GM18861 (cell line): ENCODE measurements around the gene PTPRE.

Experiments used
- ATAC-seq: cut with Tn5 transposase; IDR thresholded peaks from one replicate; pipeline ENCODE4 v1.9.1; 2021; ENCODE audit not compliant: unreplicated experiment

Gene PTPRE

GRCh38 chr10:127907411-127908105 lies 655 bp downstream of the PTPRE start:
- no peak for ATAC-seq

GRCh38 chr10:127908106-127908958 lies 1.4 kb downstream of the PTPRE start:
- ATAC-seq: no peak

DNA sequence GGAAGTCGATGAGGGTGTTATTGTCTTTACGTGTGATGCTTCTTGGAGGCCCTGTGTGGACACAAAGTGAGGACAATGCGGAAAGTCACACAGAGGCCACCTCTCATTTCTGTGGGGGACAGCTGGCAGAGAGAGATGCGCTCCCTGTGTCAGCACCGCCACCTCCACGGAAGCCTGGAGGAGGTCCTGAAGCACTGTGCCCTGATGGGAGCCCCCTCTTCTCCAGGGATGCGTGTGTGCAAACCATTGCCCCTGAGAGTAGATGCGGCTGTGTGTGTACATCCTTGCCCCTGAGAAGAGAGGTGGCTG lies 2.0 kb downstream of the PTPRE start:
- ATAC-seq: no peak

DNA sequence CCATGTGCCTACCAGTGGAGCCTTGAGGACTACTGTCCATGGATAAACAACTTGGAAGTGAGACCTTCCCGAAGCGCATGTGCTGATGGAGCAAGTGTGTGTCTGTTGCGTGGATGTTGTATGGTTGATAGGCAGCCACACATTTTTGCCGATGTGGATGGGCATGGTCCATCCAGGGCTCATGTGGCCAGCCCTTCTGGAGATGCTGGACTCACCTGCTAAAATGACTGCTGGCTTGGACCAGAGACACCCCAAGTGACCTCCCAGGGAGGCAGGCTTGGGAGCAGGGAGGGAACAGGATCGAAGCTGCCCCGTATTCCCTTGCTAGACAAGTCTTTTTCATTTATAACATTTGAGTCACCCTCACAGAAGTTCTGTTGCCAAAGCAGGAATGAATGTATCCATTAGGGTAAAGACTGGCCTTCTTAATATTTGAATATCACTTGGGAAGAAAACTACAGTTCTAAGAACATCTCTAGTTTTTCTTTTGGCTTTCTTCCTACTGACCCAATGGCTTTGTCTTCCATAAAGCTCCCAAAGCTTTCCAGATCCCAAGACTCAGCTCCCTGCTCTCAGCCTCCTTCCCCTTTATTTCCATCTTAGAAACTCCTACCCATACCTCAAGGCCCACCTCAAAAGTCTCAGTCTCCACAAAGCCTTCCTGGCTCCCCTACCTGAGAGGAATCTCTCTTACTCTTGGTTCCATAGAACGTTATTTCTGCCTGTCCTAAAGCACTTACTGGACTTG lies 3.0 kb downstream of the PTPRE start:
- no peak for ATAC-seq

DNA sequence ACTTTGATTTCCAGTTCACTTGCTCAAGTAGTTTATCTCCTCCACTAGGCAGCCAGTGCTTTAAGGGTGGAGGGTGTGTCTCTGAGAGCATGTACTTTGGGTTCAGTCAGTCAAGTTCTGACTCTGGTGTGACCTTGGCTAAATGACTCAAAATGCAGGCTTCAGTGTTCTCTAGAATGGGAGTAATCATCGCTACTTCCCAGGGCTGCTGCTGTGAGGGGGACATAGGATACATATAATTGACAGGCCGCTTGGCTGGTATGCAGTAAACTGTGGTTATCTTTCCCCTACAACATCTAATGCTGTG lies 3.5 kb downstream of the PTPRE start:
- ATAC-seq: no peak

- no peak for ATAC-seq
Measured at GRCh38 chr10:127911218-127911866, 4.4 kb downstream of the PTPRE start.

DNA sequence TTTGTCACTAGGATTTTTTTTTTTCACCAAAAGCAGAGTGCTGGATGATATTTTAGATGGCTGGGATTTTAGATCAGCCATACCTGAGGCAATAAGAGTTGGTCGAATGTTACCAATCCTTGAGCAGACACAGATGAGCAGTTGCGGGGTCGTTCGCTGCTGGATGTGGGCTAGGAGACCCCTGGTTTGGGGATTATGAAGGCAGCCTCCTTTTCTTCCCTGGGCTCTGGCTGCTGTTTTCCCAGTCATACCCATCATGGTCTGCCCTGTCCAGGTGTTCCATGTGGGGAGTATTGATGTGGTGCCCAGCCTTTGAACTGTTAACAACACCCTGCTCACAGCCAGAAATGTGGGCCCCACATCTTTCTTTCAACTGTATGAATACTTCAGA lies 5.0 kb downstream of the PTPRE start:
- ATAC-seq: no peak

GRCh38 chr10:127912607-127913367 lies 5.9 kb downstream of the PTPRE start:
- no peak for ATAC-seq

DNA sequence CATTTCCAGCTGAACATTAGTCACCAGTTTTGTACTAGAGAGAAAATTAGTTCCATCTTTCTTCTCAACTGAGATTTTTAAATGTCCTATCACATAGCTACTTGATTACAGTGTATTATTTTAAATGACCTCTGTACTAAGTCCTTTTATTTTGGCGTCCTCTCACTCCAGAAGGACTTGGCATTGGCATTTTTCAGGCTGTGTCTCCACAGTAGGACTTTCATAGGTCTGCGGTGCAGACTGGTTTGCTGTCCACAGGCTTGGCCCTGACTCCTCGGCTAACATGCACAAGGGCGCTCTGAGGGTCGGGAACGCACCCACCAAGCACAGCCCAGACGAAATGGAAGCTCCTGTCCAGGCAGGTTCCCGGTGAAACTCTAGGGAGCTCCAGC lies 6.5 kb downstream of the PTPRE start:
- no peak for ATAC-seq

DNA sequence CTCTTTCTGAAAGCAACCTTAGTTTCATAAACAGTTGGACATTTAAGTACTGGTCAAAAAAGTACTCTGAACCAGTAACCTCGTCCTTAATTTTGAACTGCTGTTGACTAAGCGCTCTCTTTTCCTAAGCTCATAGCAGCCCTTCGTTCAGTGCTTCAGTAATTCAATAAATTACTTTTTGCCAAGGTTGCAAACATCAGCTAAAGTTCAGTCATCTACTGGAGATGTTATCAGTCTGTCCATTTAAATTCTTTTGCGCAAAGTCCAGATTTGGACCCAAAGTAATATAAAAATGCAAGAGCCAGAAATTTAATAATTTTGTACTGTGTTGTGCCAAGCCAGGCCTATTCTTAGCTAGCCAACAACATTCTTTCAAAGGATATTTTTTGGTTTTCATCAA lies 8.4 kb downstream of the PTPRE start:
- no peak for ATAC-seq

- no peak for ATAC-seq
Measured at GRCh38 chr10:127916826-127917225, 9.9 kb downstream of the PTPRE start.

DNA sequence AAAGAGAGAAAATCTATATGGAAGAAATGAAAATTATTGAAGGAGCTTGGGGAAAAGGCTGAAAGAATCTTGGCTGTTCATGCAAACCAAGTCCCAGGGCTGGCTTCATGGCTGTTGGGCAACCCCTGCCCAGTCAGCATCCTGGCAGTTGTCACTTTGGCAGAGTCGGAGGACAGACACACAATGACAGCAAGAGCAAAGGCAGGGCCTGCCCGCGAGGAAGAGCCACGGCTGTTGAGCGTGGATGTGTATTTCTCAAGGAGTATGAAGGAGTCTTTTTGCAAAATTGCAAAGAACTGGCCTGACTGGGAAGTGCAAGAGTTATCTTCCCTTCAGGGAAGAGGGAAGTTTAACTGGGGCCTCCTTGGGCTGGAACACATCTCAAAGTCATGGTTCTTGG lies 11.7 kb downstream of the PTPRE start:
- no peak for ATAC-seq

GRCh38 chr10:127919418-127920271 lies 12.7 kb downstream of the PTPRE start:
- ATAC-seq: no peak

DNA sequence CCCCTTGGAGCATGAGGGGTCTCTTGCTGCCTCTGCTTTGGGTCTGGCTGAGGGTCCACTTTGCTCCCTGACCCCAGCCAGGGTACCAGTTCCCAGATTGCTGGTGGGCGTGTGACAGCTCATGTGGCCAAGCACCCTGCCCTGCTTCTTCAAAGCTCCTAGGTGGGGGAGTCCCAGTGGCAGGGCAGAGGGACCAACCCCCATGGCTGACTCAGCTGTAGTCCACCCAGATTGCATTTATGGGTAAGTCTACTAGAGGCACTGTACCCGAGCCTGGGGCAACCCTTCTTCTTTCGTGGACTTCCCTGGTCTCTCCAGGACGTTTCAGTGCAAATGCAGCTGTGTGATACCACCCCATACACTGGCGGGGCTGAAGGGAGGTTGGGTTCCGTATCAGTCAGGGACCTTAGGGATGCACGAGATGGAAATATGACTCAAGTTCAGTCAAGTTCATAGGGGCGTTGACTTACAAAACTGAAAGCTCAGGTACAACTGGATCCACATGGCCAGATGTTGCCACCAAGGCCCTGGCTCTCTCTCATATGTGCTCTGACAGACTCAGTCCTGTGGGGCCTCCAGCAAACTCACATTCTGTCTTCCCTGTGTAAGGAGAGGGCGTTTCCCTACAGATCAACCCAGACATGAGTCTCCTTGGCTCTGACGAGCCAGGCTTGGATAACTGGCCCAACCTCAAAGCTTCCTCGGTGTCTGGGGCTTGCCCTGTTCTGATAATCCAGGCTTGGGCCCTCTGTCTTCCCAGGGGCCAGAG lies 13.6 kb downstream of the PTPRE start:
- no peak for ATAC-seq

GRCh38 chr10:127921075-127921752 lies 14.3 kb downstream of the PTPRE start:
- no peak for ATAC-seq

DNA sequence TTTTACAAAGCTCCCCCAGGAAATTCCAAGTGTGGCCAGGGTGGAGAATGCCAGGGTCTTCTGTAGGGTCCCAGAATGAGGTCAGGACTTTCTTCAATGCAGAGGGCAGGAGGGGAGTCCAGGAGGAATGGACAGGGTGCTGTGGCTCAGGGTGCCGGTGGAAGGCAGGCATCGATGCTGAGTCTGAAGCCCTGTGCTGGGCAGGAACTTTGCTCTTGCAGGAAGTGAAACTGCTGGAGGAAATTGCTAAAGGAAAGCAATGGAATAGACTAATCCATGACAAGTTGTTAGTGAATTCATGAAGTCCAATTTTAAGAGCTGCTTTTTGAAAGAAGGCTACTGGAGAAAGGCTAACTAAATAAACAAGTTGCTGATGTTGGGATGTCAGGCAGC lies 14.8 kb downstream of the PTPRE start:
- no peak for ATAC-seq

DNA sequence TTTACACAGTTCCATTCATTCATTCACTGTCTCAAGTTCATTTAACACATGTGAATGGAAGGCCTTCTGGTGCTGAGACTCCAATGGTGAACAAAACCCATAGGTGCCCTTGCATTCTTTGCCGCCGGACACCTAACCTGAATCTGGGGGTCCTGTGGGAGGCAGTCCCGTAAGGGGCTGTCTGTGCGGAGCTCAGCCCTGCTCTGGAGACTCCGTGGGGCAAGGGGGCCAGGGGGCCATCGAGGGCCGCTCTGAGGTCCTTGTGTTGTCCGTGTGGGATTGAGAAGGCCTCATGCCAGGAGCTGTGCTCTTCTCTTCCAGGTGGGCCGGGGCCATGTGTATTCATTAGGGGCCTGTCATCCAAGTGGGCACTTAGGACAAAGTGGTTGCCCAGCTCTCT lies 15.3 kb downstream of the PTPRE start:
- no peak for ATAC-seq

GRCh38 chr10:127922675-127923366 lies 15.9 kb downstream of the PTPRE start:
- ATAC-seq: no peak
